ENCODE data around the gene MFAP3L. TPM values are rescaled to one million over a fixed set of nuclear protein-coding genes. Genes with fewer than 3 reads are reported as not detected.

MFAP3L gene
- total RNA-seq, 1 experiment from 2014 or later = 6.8 TPM

DNA sequence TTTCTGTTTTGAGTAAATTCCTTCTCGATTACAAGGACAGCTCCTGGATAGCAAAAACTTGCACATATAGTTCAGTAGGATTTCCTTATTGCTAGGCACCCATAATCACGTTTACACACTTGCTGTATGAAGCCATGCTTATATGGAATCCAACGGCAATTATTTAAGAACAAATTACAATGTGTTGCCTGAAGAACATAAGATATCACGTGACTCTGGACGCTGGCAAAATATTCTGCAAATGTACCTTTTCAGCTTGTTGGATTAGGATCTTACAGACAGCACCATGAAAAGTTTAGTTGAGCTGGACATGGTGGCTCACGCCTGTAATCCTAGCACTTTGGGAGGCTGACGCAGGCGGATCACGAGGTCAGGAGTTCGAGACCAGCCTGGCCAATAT lies 17.4 kb downstream of the MFAP3L start:
- H3K27me3 Mint-ChIP-seq (ENCODE audit: unreplicated experiment) = no peaks in the 10 kb centered on the region
- no TSS peak for BruUV-seq (replicated peaks)
- H3K4me1 Mint-ChIP-seq (ENCODE audit: low read depth, unreplicated experiment) = no peaks in the 10 kb centered on the region
- TF ChIP-seq, protein P1, sequence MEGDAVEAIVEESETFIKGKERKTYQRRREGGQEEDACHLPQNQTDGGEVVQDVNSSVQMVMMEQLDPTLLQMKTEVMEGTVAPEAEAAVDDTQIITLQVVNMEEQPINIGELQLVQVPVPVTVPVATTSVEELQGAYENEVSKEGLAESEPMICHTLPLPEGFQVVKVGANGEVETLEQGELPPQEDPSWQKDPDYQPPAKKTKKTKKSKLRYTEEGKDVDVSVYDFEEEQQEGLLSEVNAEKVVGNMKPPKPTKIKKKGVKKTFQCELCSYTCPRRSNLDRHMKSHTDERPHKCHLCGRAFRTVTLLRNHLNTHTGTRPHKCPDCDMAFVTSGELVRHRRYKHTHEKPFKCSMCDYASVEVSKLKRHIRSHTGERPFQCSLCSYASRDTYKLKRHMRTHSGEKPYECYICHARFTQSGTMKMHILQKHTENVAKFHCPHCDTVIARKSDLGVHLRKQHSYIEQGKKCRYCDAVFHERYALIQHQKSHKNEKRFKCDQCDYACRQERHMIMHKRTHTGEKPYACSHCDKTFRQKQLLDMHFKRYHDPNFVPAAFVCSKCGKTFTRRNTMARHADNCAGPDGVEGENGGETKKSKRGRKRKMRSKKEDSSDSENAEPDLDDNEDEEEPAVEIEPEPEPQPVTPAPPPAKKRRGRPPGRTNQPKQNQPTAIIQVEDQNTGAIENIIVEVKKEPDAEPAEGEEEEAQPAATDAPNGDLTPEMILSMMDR (IDR thresholded peaks at IDR 0.05; ENCODE audit: unreplicated experiment) = no peak
- no peak overlapping the region for H3K4me3 Mint-ChIP-seq (ENCODE audit: low read depth, unreplicated experiment)
- no peak for DNase-seq
- CTCF ChIA-PET = interaction anchor here (0.9 to 1.5 kb wide), 4 partner anchors 18 to 198 kb away, joined by 3 to 13 read pairs (median 4); no protein-coding TSS in a partner anchor
- no peaks in the 10 kb centered on the region for H3K9me3 Mint-ChIP-seq (ENCODE audit: low read depth, unreplicated experiment)
- intact Hi-C loops (cut with micrococcal nuclease; ENCODE audit: unreplicated experiment) = loop anchor here (2.0 to 10.0 kb wide), 2 partner anchors 104 to 198 kb away; no protein-coding TSS in a partner anchor
- H3K36me3 Mint-ChIP-seq (ENCODE audit: insufficient read depth, unreplicated experiment) = no peaks in the 10 kb centered on the region
- no peak overlapping the region for H3K27ac Mint-ChIP-seq (ENCODE audit: unreplicated experiment)

DNA sequence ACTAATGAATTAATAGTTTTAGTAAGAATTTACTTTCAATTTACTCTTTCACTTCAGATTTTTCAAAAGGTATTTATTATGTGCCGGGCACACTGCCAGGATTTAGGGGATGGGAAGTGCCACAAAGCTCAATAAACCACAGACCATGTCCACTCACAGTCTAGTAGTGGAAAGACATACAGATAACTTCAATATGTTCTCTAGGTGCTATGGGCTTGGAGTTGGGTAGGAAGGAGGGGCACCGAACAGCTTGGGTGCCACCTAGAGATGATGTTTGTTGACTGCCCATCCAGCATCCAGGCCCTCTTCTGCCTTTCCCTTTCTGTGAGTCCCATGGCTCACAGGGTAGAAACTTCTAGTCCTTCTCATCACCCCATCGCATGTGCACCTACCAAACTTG lies 17.8 kb downstream of the MFAP3L start:
- no TSS peak for BruUV-seq (replicated peaks)
- H3K27me3 Mint-ChIP-seq (ENCODE audit: unreplicated experiment) = no peaks in the 10 kb centered on the region
- no peak overlapping the region for H3K4me3 Mint-ChIP-seq (ENCODE audit: low read depth, unreplicated experiment)
- H3K36me3 Mint-ChIP-seq (ENCODE audit: insufficient read depth, unreplicated experiment) = no peaks in the 10 kb centered on the region
- intact Hi-C loops (cut with micrococcal nuclease; ENCODE audit: unreplicated experiment) = loop anchor here (2.0 to 10.0 kb wide), 2 partner anchors 104 to 198 kb away; no protein-coding TSS in a partner anchor
- TF ChIP-seq, protein P1 (IDR thresholded peaks at IDR 0.05; ENCODE audit: unreplicated experiment) = no peak
- CTCF ChIA-PET = interaction anchor here (0.9 to 1.5 kb wide), 4 partner anchors 18 to 198 kb away, joined by 3 to 13 read pairs (median 4); no protein-coding TSS in a partner anchor
- H3K27ac Mint-ChIP-seq (ENCODE audit: unreplicated experiment) = no peak overlapping the region
- H3K4me1 Mint-ChIP-seq (ENCODE audit: low read depth, unreplicated experiment) = no peaks in the 10 kb centered on the region
- peak; percentile 30 for DNase-seq
- H3K9me3 Mint-ChIP-seq (ENCODE audit: low read depth, unreplicated experiment) = no peaks in the 10 kb centered on the region

DNA sequence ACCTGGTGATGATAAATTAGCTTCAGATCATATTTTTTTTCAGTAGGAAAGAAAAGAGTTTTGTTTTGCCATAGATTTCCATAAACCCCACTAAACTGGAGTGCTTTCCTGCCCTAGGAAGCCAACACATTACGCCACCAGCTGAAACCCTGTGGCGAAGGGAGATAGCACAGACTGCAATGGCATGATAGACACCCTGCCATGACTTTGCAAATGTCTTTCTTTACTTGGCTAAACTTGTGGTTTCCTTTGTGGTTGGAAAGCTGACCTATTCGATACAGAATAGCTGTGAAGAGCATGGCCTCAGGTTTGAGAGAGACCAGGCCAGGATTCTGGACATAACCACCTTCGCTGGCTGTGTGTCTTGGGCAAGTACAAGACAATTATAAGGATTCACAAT lies 19.1 kb downstream of the MFAP3L start:
- TF ChIP-seq, protein P1 (IDR thresholded peaks at IDR 0.05; ENCODE audit: unreplicated experiment) = no peak
- H3K4me1 Mint-ChIP-seq (ENCODE audit: low read depth, unreplicated experiment) = no peaks in the 10 kb centered on the region
- H3K9me3 Mint-ChIP-seq (ENCODE audit: low read depth, unreplicated experiment) = no peaks in the 10 kb centered on the region
- no TSS peak for BruUV-seq (replicated peaks)
- CTCF ChIA-PET = no interaction called here
- DNase-seq = no peak
- no peak overlapping the region for H3K4me3 Mint-ChIP-seq (ENCODE audit: low read depth, unreplicated experiment)
- H3K36me3 Mint-ChIP-seq (ENCODE audit: insufficient read depth, unreplicated experiment) = no peaks in the 10 kb centered on the region
- H3K27ac Mint-ChIP-seq (ENCODE audit: unreplicated experiment) = no peak overlapping the region
- intact Hi-C loops (cut with micrococcal nuclease; ENCODE audit: unreplicated experiment) = loop anchor here (10.0 kb wide), 1 partner anchor 102 kb away; no protein-coding TSS in a partner anchor
- H3K27me3 Mint-ChIP-seq (ENCODE audit: unreplicated experiment) = no peaks in the 10 kb centered on the region

DNA sequence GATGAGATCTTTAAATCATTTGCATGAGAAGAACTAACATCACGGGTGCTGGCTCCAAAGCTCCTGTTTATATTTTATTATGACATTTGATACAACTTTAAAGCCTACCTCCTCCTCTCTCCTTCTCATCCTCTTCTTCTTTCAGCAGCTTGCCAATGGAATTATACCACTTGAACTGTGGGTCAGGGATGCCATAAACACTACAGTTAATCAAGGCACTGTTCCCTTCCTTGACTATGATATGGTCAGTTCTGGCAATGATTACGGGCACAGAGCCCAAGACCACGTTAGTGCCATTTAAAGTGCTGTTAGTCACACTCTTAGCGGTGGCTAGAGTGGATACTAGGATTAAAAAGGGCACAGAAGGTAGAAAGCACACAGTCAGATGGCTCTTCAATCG lies 20.7 kb downstream of the MFAP3L start:
- intact Hi-C loops (cut with micrococcal nuclease; ENCODE audit: unreplicated experiment) = loop anchor here (10.0 kb wide), 1 partner anchor 101 kb away; no protein-coding TSS in a partner anchor
- no TSS peak for BruUV-seq (replicated peaks)
- Mint-ChIP-seq H3K9me3 (ENCODE audit: low read depth, unreplicated experiment) (no peaks in the 10 kb centered on the region), H3K4me3 (ENCODE audit: low read depth, unreplicated experiment) (no peak overlapping the region), H3K36me3 (ENCODE audit: insufficient read depth, unreplicated experiment) (no peaks in the 10 kb centered on the region), H3K27ac (ENCODE audit: unreplicated experiment) (no peak overlapping the region), H3K27me3 (ENCODE audit: unreplicated experiment) (no peaks in the 10 kb centered on the region), H3K4me1 (ENCODE audit: low read depth, unreplicated experiment) (no peaks in the 10 kb centered on the region)
- CTCF ChIA-PET = no interaction called here
- TF ChIP-seq, protein P1 (IDR thresholded peaks at IDR 0.05; ENCODE audit: unreplicated experiment) = no peak
- no peak for DNase-seq

Measured in Calu3 (cell line).